AG04450 (cell line): Measurements from ENCODE around the gene FCN2. TPM values are rescaled to one million over a fixed set of nuclear protein-coding genes. Genes with fewer than 3 reads are reported as not detected.

ENCODE experiments used
- CTCF ChIA-PET: fragments of 300-600, 350-600 bp; formaldehyde crosslinking; extraction: SDS; loops from one replicate; lab custom pipeline; 2022; ENCODE audit warnings: antibody characterized with exemption, inconsistent platforms; lab: Charles Lee
- POLR2A ChIA-PET: fragments of 350-600 bp; formaldehyde crosslinking; extraction: SDS; loops from one replicate; lab custom pipeline; 2021; ENCODE audit warnings: antibody characterized with exemption, inconsistent platforms; lab: Yijun Ruan, JAX
- DNase-seq: peaks from one replicate; pipeline ENCODE4 v3.0.0-alpha.2; 2011; ENCODE audit warnings: low read depth, low spot score
- H3K27ac ChIP-seq: one replicate; pipeline ENCODE4 v1.5.1; 2012; ENCODE audit warnings: low read depth, low read length, control low read depth
- H3K27me3 ChIP-seq: one replicate; pipeline ENCODE4 v1.6.0; 2012; ENCODE audit warnings: low read length; ENCODE audit not compliant: control insufficient read depth, insufficient read depth
- H3K4me3 ChIP-seq: 2 replicates; pipeline ENCODE4 v1.5.1; 2011; ENCODE audit warnings: mild to moderate bottlenecking, low read depth, low read length, control low read depth
- H3K9me3 ChIP-seq: 2 replicates; pipeline ENCODE4 v1.5.1; 2012; ENCODE audit warnings: low read length; ENCODE audit not compliant: control insufficient read depth, insufficient read depth
- polyA plus RNA-seq: library from polyadenylated mRNA; depleted of rRNA; stranded (reverse); fragments of >200 nt; gene quantifications from 2 replicates; pipeline ENCODE4 v1.2.3, GENCODE V29; 2011
- TF ChIP-seq, protein P1 (sequence below): IDR thresholded peaks from 2 replicates; pipeline ENCODE4 v1.5.1; 2011; ENCODE audit warnings: low read depth, low read length, control low read depth, inconsistent platforms

FCN2 gene
- polyA plus RNA-seq, 1 experiment, result not detected

DNA sequence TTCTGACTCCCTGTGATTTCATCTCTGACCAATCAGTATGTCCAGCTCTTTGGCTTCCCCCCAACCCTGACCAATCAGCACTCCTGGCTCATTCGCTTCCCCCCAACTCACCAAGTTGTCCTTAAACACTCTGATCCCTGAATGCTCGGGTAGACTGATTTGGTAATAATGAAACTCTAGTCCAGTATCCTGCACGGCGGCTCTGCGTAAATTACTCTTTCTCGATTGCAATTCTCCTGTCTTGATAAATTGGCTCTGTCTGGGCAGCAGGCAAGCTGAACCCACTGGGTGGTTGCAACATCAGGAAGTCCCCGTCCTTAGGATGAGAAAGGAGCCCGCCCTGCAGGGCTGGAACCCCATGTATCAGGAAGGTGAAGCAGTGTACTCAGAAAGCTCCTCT lies 10.4 kb downstream of the FCN2 start:
- H3K27ac ChIP-seq, result no peak overlapping the region
- H3K4me3 ChIP-seq, result no peak overlapping the region
- ChIA-PET POLR2A (no interaction called here), CTCF (no interaction called here)
- TF ChIP-seq, protein P1, sequence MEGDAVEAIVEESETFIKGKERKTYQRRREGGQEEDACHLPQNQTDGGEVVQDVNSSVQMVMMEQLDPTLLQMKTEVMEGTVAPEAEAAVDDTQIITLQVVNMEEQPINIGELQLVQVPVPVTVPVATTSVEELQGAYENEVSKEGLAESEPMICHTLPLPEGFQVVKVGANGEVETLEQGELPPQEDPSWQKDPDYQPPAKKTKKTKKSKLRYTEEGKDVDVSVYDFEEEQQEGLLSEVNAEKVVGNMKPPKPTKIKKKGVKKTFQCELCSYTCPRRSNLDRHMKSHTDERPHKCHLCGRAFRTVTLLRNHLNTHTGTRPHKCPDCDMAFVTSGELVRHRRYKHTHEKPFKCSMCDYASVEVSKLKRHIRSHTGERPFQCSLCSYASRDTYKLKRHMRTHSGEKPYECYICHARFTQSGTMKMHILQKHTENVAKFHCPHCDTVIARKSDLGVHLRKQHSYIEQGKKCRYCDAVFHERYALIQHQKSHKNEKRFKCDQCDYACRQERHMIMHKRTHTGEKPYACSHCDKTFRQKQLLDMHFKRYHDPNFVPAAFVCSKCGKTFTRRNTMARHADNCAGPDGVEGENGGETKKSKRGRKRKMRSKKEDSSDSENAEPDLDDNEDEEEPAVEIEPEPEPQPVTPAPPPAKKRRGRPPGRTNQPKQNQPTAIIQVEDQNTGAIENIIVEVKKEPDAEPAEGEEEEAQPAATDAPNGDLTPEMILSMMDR, result no peak
- peaks cover 12% of the 10 kb centered on the region for H3K9me3 ChIP-seq
- H3K27me3 ChIP-seq, result peaks cover 23% of the 10 kb centered on the region
- no peak for DNase-seq

DNA sequence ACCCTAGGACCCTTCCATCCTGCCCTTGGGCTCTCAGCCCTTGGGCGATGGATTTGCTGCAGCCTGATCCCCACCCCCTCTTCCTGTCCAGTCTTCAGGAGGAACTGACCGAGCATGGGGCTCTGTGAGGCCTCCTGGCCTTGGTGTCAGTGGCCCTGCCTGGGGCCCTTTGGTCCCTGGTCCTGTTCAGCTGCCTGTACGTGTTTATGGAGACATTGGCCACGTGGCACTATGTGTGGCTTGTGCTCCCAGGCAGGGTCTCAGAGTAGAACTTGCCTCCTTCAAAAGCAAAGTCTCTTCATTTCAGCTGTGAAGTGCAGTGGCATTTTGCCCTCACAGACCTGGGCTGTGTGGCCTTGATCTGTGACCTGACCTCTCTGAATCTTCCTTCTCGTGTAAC lies 11.1 kb downstream of the FCN2 start:
- no peak for DNase-seq
- H3K9me3 ChIP-seq, result peaks cover 12% of the 10 kb centered on the region
- ChIA-PET POLR2A (no interaction called here), CTCF (no interaction called here)
- H3K27ac ChIP-seq, result no peak overlapping the region
- peaks cover 21% of the 10 kb centered on the region for H3K27me3 ChIP-seq
- H3K4me3 ChIP-seq, result no peak overlapping the region
- TF ChIP-seq, protein P1, result no peak

DNA sequence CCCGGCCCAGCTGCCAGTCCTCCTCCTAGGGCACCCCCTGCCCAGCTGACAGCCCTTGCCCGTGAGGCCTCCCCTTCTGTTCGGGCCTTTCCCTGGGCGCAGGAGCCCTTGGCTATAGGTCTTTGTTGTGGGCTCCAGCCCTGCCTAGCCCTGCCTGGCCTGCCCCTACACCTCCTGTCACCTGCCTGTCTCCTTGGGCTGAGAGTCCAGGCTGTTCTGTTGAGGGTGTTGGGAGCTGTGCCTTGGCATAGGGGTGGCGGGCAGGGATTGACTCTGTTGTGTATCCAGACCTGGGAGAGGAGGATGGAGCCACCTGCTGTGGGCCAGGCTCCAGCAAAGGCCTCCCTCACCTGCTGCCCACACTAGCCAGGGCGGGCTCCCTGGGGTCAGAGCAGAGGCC lies 11.6 kb downstream of the FCN2 start:
- no peak overlapping the region for H3K27ac ChIP-seq
- H3K4me3 ChIP-seq, result no peak overlapping the region
- H3K9me3 ChIP-seq, result peaks cover 12% of the 10 kb centered on the region
- CTCF ChIA-PET, result no interaction called here
- TF ChIP-seq, protein P1, result no peak
- POLR2A ChIA-PET, result no interaction called here
- DNase-seq, result no peak
- peaks cover 19% of the 10 kb centered on the region for H3K27me3 ChIP-seq

DNA sequence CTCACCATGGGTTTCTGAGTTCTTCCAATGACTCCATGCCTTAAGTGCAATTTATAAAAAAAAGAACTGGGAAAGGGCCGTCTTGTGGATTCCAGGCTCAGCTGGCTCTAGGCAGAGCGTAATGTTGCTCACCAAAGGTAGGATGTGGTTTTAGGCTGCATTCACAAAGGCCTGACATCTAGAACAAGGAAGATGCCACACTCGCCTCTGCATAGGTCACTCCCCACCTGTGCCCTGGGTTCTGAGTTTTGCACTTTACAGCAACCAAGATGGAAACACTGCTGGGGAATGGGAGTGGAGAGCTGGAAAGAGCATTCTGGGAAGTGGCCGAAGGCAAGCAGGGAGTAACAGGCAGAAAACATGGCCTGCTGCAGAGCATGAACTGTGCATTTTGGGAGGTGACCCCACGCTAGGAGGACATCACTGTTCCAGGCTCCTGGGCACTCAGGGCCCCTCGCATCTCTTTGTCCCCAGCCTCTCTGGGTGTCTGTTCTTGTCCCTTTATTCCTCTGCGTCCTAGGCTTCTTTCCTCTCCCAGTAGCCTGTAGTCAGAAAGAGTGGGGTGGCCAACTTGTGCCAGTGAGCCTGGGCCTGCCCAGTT lies 12.3 kb downstream of the FCN2 start:
- no peak overlapping the region for H3K4me3 ChIP-seq
- TF ChIP-seq, protein P1, result no peak
- H3K9me3 ChIP-seq, result peaks cover 12% of the 10 kb centered on the region
- ChIA-PET CTCF (no interaction called here), POLR2A (no interaction called here)
- peaks cover 15% of the 10 kb centered on the region for H3K27me3 ChIP-seq
- no peak for DNase-seq
- H3K27ac ChIP-seq, result no peak overlapping the region

DNA sequence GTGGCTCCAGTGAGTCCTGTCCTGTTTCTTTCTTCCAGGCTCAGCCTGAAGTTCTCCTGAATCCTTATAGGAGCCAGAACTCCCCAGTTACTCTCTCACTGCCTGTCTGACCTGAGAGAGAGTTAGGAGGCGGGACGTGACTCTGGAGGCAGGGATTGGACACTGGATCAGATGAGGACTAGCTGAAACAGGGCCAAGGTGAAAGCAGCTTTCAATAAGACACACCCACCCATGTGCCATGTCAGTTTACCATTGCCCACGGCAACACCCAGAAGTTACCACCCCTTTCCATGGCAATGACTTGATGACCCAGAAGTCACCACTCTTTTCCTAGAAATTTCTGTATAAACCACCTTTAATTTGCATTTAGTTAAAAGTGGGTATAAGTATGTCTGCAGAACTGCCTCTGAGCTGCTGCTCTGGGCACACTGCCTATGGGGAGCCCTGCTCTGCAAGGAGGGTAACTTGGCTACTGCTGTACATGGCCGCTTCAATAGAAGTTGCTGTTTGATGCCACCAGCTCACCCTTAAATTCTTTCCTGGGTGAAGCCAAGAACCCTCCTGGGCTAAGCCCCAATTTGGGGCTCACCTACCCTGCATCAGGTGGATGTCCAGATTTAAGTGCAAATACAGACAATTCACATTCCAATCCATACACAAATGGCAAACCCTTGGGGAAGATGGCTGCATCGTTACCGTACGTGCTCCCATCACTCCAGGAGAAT lies 13.7 kb downstream of the FCN2 start:
- no peak for DNase-seq
- Histone ChIP-seq H3K4me3 (no peak overlapping the region), H3K27me3 (peaks cover 15% of the 10 kb centered on the region), H3K27ac (no peak overlapping the region), H3K9me3 (peaks cover 12% of the 10 kb centered on the region)
- POLR2A ChIA-PET, result no interaction called here
- CTCF ChIA-PET, result no interaction called here
- TF ChIP-seq, protein P1, result no peak
